Activated T-cell treated with anti-CD3 and anti-CD28 coated beads, Interleukin-2, amount 50 U/mL, for 72 hours (primary cell): ENCODE data around the gene SEC16A. TPM values are rescaled to one million over a fixed set of nuclear protein-coding genes. Genes with fewer than 3 reads are reported as not detected.

Source experiments
- ATAC-seq, 2 donors: fragments of 150-1000 bp; cut with Tn5 transposase; replicated peaks in 1 of 2; 2 replicates each; pipeline ENCODE4 v1.10.0; 2021; ENCODE audit warnings: moderate library complexity in 2 of 2, mild to moderate bottlenecking in 1 of 2
- DNase-seq, 2 donors: peaks; one replicate each; pipeline ENCODE4 v3.0.0; 2021 to 2022; ENCODE audit warnings: mixed read lengths in 1 of 2
- H3K27ac Mint-ChIP-seq: one replicate; pipeline ENCODE4 v1.8.0; 2022; ENCODE audit warnings: mild to moderate bottlenecking, moderate library complexity, mixed read lengths
- H3K27me3 Mint-ChIP-seq: one replicate; pipeline ENCODE4 v1.8.0; 2022; ENCODE audit warnings: low read depth, mixed read lengths
- H3K36me3 Mint-ChIP-seq, 2 donors: one replicate each; pipeline ENCODE4 v1.8.0; 2022; ENCODE audit warnings: mixed read lengths in 2 of 2, mild to moderate bottlenecking in 1 of 2; ENCODE audit not compliant: insufficient read depth in 2 of 2
- H3K4me1 Mint-ChIP-seq: one replicate; pipeline ENCODE4 v1.8.0; 2022; ENCODE audit warnings: low read depth, mixed read lengths
- H3K4me3 Mint-ChIP-seq, 2 donors: one replicate each; pipeline ENCODE4 v1.8.0; 2022; ENCODE audit warnings: mild to moderate bottlenecking in 2 of 2, mixed read lengths in 2 of 2, moderate library complexity in 2 of 2
- H3K9me3 Mint-ChIP-seq, 2 donors: one replicate each; pipeline ENCODE4 v1.8.0; 2022; ENCODE audit warnings: mixed read lengths in 2 of 2
- total RNA-seq, 2 donors: library from RNA; stranded (reverse); gene quantifications; one replicate each; pipeline ENCODE4 v1.2.3, GENCODE V29; 2022

Gene SEC16A
- total RNA-seq, 2 donors from 2014 or later = 69.5 to 74.5 TPM

DNA sequence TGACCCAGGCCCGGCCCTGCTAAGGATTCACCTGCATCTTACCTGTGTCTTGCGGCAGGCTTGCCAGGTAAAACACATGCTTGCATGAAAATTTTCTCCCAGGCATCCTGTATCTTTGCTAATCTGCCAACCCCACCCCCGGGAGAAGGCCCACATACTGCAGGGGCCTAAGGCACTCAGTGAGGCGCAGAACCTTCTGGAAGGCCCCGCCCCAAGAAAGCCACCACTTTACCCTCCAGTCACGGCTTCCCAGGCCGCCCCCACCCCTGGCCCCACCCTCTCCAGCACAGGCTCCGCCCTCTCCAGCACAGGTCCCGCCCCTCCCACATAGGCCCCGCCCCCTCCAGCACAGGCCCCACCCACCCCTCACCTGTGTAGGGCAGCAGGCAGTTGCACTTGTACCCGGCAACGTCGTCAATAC, 29.8 kb upstream of the SEC16A start:
- Mint-ChIP-seq H3K4me1 (no peaks in the 10 kb centered on the region), H3K27ac (no peak overlapping the region), H3K27me3 (no peaks in the 10 kb centered on the region), H3K9me3 (no peaks in the 10 kb centered on the region), H3K4me3 (no peak overlapping the region), H3K36me3 (peaks cover 3 to 5% of the 10 kb centered on the region in 2 donors)
- ATAC-seq (peak; percentile 38 to 55), DNase-seq (peak in 1 of 2 donors; percentile 21)

DNA sequence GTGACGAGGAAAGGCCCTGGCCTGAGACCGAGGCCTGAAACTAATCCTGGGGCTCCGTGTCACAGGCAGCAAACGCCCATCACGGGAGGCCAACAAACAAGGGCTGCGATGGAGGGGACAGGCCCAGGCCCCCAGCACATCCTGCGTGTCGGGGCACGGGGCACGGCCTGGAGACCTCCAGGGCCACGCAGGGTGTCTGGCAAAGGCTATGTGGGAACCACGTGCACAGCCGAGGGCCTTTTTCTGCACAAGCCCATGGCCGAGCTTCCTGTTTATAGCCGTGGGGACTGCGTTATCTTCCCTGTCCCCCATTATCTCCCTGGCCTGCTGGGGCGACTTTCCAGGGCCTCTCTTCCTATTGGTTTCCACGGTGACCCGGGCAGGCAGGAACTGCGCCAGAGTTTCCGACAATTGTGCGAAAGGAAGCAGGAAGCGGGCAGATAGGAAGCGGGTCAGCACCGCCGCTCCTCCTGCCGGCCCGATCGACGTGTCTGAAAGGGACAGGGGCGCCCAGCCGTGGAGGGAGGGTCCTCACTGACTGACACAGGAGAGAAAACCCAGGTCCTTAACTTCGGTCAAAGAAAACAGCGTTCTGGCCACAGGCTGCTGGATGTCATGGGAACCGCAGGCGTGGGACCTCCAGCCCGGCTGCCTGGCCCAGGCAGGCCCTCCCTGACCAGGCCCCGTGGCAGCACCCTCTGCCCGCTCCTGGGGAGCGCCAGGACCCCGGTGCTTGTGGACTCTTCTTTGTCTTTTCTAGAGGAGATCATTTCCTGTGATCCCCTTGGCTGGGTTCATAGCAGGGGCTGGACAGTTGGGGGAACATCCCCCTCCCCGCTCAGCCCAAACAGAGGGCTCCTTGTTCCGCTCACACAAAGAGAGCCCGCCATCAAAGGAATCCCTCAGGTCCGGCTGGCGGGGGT, 29.1 kb upstream of the SEC16A start:
- Mint-ChIP-seq H3K36me3 (peaks cover 3 to 5% of the 10 kb centered on the region in 2 donors), H3K9me3 (no peaks in the 10 kb centered on the region), H3K27me3 (no peaks in the 10 kb centered on the region), H3K4me3 (no peak overlapping the region), H3K27ac (no peak overlapping the region), H3K4me1 (no peaks in the 10 kb centered on the region)
- ATAC-seq (no peak), DNase-seq (no peak)

- peaks cover 3 to 5% of the 10 kb centered on the region in 2 donors for H3K36me3 Mint-ChIP-seq
- no peaks in the 10 kb centered on the region for H3K9me3 Mint-ChIP-seq
- DNase-seq (no peak), ATAC-seq (no peak)
- no peak overlapping the region for H3K4me3 Mint-ChIP-seq
- H3K4me1 Mint-ChIP-seq = no peaks in the 10 kb centered on the region
- no peak overlapping the region for H3K27ac Mint-ChIP-seq
- H3K27me3 Mint-ChIP-seq = no peaks in the 10 kb centered on the region
Observed at GRCh38 chr9:136511144-136511669, 28.4 kb upstream of the SEC16A start.

- ATAC-seq = no peak
- DNase-seq = no peak
- no peak overlapping the region for H3K27ac Mint-ChIP-seq
- no peak overlapping the region for H3K4me3 Mint-ChIP-seq
- H3K9me3 Mint-ChIP-seq = no peaks in the 10 kb centered on the region
- H3K27me3 Mint-ChIP-seq = no peaks in the 10 kb centered on the region
- peaks cover 3 to 5% of the 10 kb centered on the region in 2 donors for H3K36me3 Mint-ChIP-seq
- H3K4me1 Mint-ChIP-seq = no peaks in the 10 kb centered on the region
Observed at GRCh38 chr9:136510561-136510960, 27.7 kb upstream of the SEC16A start.

DNA sequence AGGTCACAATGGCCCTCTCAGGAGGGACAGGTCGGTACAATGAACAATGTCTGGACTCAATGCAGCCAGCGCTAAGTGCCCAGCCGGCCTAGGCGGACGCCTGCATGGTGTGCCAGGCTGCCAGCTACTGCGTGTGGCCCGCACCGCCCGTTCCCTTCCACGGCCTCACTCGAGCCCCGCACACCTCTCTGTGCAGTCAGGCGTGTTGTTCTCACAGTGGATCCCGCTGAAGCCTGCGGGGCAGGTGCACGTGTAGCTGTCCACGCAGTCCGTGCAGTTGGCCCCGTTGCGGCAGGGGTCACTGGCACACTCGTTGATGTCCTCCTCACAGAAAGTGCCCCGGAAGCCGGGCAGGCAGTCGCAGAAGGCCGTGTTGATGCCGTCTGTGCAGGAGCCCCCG, 26.7 kb upstream of the SEC16A start:
- Mint-ChIP-seq H3K27ac (no peak overlapping the region), H3K4me3 (no peak overlapping the region), H3K36me3 (peaks cover 3 to 5% of the 10 kb centered on the region in 2 donors), H3K27me3 (no peaks in the 10 kb centered on the region), H3K4me1 (no peaks in the 10 kb centered on the region), H3K9me3 (no peaks in the 10 kb centered on the region)
- no peak for DNase-seq
- no peak for ATAC-seq

DNA sequence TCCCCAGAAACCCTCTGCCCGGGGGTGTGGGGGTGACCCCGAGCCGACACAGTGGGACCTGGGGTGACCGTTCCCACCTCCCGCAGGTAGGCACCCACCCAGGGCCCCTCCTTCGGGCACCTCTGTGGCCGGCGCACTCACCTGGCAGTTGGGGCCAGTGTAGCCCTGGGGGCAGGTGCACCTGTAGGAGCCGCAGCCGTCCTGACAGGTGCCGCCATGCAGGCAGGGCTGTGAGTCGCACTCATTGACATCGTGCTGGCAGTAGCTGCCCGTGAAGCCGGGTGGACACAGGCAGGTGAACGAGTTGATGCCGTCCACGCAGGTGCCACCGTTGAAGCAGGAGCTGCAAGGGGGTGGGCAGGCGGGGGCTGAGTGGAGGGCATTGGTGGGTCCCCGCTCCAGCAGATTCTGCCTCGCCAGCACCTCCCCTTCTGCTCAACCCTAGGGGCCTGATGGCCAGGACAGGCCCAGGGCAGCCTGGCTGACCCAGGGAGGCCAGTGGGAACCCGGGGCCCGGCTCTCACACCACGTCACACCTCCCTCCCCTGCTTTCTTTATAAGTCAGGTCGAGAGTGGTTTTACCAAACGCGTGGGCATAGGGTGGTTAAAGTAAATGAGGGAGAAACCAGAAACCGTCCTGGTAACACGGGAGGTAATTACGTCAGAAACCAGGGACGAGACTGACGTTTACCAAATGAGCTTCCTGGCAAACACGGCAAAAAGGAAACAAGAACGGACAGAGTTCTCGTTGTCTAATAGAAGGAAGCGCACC, 26.1 kb upstream of the SEC16A start:
- H3K4me1 Mint-ChIP-seq = no peaks in the 10 kb centered on the region
- H3K4me3 Mint-ChIP-seq = no peak overlapping the region
- no peaks in the 10 kb centered on the region for H3K27me3 Mint-ChIP-seq
- peaks cover 3 to 6% of the 10 kb centered on the region in 2 donors for H3K36me3 Mint-ChIP-seq
- ATAC-seq = peak; percentile 28 to 70
- no peaks in the 10 kb centered on the region for H3K9me3 Mint-ChIP-seq
- no peak overlapping the region for H3K27ac Mint-ChIP-seq
- DNase-seq = peak in 1 of 2 donors; percentile 33

DNA sequence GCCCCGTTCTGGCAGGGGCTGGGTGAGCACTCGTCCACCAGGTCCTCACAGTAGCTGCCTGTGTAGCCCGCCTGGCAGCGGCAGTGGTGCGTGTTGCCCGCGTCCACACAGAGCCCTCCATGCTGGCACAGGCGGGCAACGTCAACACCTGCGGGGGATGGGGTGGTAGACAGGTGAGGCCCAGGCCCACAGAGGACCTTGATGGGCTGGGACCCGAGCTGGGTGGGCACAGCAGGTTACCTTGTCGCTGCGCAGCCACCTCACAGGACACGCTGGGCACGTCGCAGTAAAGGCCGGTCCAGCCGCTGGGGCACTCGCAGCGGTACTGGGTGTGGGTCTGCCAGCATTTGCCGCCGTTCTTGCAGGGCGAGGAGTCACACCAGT, 25.1 kb upstream of the SEC16A start:
- no peak overlapping the region for H3K27ac Mint-ChIP-seq
- H3K4me3 Mint-ChIP-seq = no peak overlapping the region
- DNase-seq (no peak), ATAC-seq (no peak)
- no peaks in the 10 kb centered on the region for H3K4me1 Mint-ChIP-seq
- peaks cover 0 to 4% of the 10 kb centered on the region in 2 donors for H3K36me3 Mint-ChIP-seq
- H3K27me3 Mint-ChIP-seq = no peaks in the 10 kb centered on the region
- no peaks in the 10 kb centered on the region for H3K9me3 Mint-ChIP-seq

DNA sequence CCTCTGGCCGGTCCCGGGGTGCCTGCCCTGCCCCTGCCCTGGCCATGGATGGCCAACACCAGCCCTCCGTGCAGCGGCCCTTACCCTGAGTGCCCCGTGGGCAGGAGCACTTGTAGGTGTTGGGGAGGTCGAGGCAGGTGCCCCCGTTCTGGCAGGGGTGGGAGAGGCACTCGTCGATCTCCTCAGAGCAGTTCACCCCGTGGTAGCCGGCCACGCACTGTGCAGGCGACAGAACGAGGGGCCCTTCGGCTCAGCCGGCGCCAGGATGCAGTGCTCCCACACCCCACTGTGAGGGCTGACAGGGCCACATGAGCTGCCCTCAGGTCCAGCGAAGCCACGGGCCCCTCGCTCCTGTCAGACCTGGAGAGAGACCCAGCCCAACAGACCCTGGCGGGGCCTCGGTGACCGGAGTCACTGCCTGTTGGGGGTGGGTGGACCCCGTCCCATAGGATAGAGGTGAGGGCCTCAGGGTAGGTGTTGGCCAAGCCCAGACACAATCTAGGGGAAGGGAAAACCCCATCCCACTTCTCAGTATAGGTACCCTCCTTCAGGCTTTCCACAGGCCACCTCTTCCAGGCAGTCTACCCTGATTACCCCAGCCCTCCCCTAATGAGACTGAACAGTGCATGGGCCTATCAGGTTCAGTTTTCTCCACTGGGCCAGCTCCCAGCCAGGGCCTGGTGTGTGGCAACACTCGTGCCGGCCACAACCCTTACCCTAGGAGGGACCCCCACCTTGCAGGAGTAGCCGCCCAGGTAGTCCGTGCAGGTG, 24.6 kb upstream of the SEC16A start:
- DNase-seq = no peak
- no peaks in the 10 kb centered on the region for H3K4me1 Mint-ChIP-seq
- no peak overlapping the region for H3K27ac Mint-ChIP-seq
- peaks cover 0 to 4% of the 10 kb centered on the region in 2 donors for H3K36me3 Mint-ChIP-seq
- H3K27me3 Mint-ChIP-seq = no peaks in the 10 kb centered on the region
- ATAC-seq = no peak
- no peaks in the 10 kb centered on the region for H3K9me3 Mint-ChIP-seq
- H3K4me3 Mint-ChIP-seq = no peak overlapping the region

DNA sequence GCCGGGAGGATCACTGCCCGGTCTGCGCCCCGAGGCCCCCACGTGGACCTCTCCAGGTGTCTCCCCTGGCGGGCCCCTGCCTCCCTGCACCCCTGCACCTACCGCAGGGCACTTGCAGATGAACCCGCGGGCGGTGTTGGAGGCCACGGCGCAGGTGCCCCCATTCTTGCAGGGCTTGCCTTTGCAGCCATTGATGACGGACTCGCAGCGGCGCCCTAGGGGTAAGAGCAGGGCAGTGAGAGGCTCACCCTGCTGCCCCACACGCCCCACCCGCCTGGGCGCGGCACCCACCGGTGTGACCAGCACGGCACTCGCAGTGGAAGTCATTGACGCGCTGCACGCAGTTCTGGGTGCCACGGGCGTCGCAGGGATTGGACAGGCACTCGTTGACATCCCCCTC, 23.6 kb upstream of the SEC16A start:
- no peak for DNase-seq
- H3K36me3 Mint-ChIP-seq = peaks cover 0 to 2% of the 10 kb centered on the region in 2 donors
- H3K27me3 Mint-ChIP-seq = no peaks in the 10 kb centered on the region
- H3K27ac Mint-ChIP-seq = no peak overlapping the region
- H3K4me3 Mint-ChIP-seq = no peak overlapping the region
- ATAC-seq = no peak
- no peaks in the 10 kb centered on the region for H3K9me3 Mint-ChIP-seq
- no peaks in the 10 kb centered on the region for H3K4me1 Mint-ChIP-seq

DNA sequence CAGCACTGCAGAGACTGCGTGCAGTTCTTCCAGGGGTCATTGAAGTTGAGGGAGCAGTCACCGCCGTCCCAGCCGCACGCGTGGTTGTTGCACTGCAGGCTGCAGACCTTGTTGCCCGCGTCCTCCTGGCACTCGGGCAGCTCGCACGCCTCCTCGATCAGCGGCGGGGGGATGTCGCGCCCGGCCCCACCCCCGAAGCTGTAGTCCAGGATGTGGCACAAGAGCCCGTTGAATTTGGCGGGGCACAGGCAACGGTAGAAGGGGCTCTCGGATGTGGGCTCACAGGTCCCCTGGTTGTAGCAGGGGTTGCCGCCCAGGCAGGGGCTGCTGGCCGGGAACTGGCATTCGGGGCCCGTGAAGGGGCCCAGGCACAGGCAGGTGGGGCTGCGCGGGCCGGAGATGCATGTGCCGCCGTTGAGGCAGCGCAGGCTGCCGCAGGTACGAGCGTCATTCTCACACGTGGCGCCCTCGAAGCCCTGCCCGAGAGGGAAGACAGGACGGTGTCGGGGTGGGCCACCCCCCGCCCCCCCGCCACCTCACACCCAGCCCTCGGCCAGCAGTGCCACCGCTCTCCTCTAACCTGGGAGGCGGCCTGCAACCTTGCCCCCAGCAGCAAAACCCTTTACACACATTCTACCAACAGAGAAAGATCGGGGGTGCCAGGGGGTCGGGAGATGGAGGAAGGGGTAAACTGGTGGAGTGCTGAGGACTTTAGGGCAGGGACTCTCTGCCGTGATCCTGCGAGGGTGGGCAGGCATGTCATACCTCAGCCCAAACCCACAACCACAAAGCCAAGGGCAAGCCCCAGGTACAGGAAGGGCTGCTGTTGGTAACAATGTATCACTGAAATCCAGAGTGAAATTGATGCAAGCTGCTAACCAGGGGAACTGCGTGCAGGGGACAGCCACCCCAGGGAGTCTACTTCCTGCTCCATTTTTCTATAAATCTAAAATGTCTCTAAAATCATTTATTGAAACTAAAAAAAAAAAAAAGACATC, 22.9 kb upstream of the SEC16A start:
- ATAC-seq (no peak), DNase-seq (no peak)
- no peak overlapping the region for H3K4me3 Mint-ChIP-seq
- H3K27ac Mint-ChIP-seq = no peak overlapping the region
- no peaks in the 10 kb centered on the region for H3K9me3 Mint-ChIP-seq
- no peaks in the 10 kb centered on the region for H3K27me3 Mint-ChIP-seq
- H3K36me3 Mint-ChIP-seq = peaks cover 0 to 2% of the 10 kb centered on the region in 2 donors
- H3K4me1 Mint-ChIP-seq = no peaks in the 10 kb centered on the region

GRCh38 chr9:136504512-136505348, 21.9 kb upstream of the SEC16A start:
- H3K27ac Mint-ChIP-seq = no peak overlapping the region

More at GRCh38 chr9:136504512-136505348, 21.9 kb upstream of the SEC16A start:
- no peaks in the 10 kb centered on the region for H3K4me1 Mint-ChIP-seq
- H3K4me3 Mint-ChIP-seq = no peak overlapping the region
- DNase-seq = no peak
- no peaks in the 10 kb centered on the region for H3K9me3 Mint-ChIP-seq
- no peaks in the 10 kb centered on the region for H3K27me3 Mint-ChIP-seq
- H3K36me3 Mint-ChIP-seq = peaks cover 0 to 2% of the 10 kb centered on the region in 2 donors
- ATAC-seq = no peak
